Measurements from ENCODE around the gene SERPINA1. TPM values are rescaled to one million over a fixed set of nuclear protein-coding genes. Genes with fewer than 3 reads are reported as not detected.

Gene SERPINA1
- polyA plus RNA-seq, 2 of the 4 experiments (the other 2 are of a cell fraction) = 0.34 to 2.2 TPM

- TF ChIP-seq CTCF (IDR thresholded peaks at IDR 0.05) (no peak), NFE2L2 (conservative IDR thresholded peaks at IDR 0.05; ENCODE audit: low read length) (no peak), HOXA7 (CRISPR knock-in tag; IDR thresholded peaks at IDR 0.05) (no peak), HOXB5 (CRISPR knock-in tag; IDR thresholded peaks at IDR 0.05) (no peak), ZC3H11A (IDR thresholded peaks at IDR 0.05) (no peak), FOSB (CRISPR knock-in tag; IDR thresholded peaks at IDR 0.05) (no peak), CEBPB (IDR thresholded peaks at IDR 0.05) (no peak), BHLHE40 (IDR thresholded peaks at IDR 0.05; ENCODE audit: low read depth, low read length) (no peak), HDAC2 (IDR thresholded peaks at IDR 0.05) (no peak), RFX5 (IDR thresholded peaks at IDR 0.05) (no peak), BCL3 (IDR thresholded peaks at IDR 0.05) (no peak), ZSCAN20 (CRISPR knock-in tag; IDR thresholded peaks at IDR 0.05) (no peak), RNF2 (IDR thresholded peaks at IDR 0.05; ENCODE audit: borderline replicate concordance, low read depth) (no peak), ZFP36 (IDR thresholded peaks at IDR 0.05; ENCODE audit: borderline replicate concordance, partially characterized antibody) (no peak), POLR2AphosphoS2 (conservative IDR thresholded peaks at IDR 0.05; ENCODE audit: low read length) (no peak), SREBF2 (IDR thresholded peaks at IDR 0.05) (no peak), GATA3 (IDR thresholded peaks at IDR 0.05; ENCODE audit: borderline replicate concordance) (no peak)
- FAIRE-seq (no peak), ATAC-seq (no peak; a peak in 2 of 6 replicates), DNase-seq (ENCODE audit: low read depth in 1 of 2, low spot score in 1 of 2) (no peak)
- 76% methylated on average over 10 of the region's 12 CpGs for WGBS (ENCODE audit: missing lambda C conversion rate)
- POLR2A ChIA-PET = no interaction called here
- no peak overlapping the region for H3K4me2 ChIP-seq
- no peaks in the 10 kb centered on the region for H3K4me1 ChIP-seq
- CTCF ChIA-PET = no interaction called here
- H3K9me3 ChIP-seq = no peaks in the 10 kb centered on the region
- H3K27ac ChIP-seq = no peak overlapping the region
- no peak overlapping the region for H3K4me3 ChIP-seq
These were observed 25.2 kb downstream of the SERPINA1 start for GRCh38 chr14:94363151-94363624.

GRCh38 chr14:94362614-94363133 lies 25.7 kb downstream of the SERPINA1 start:
- DNase-seq (ENCODE audit: low read depth in 1 of 2, low spot score in 1 of 2) (no peak), ATAC-seq (no peak), FAIRE-seq (no peak)
- Histone ChIP-seq H3K27ac (no peak overlapping the region), H3K4me2 (no peak overlapping the region), H3K9me3 (no peaks in the 10 kb centered on the region), H3K4me1 (no peaks in the 10 kb centered on the region), H3K4me3 (no peak overlapping the region)
- POLR2A ChIA-PET = no interaction called here
- WGBS (ENCODE audit: missing lambda C conversion rate) = 52% methylated on average over 6 of the region's 8 CpGs
- CTCF ChIA-PET = no interaction called here
- TF ChIP-seq ATOH8 (CRISPR knock-in tag; IDR thresholded peaks at IDR 0.05; ENCODE audit: low read depth) = no peak
- no peak for TF ChIP-seq EP300 (IDR thresholded peaks at IDR 0.05)
- no peak for TF ChIP-seq RARB (CRISPR knock-in tag; IDR thresholded peaks at IDR 0.05)
- no peak for TF ChIP-seq ELK1 (IDR thresholded peaks at IDR 0.05; ENCODE audit: low read depth, low read length)
- no peak for TF ChIP-seq REST (IDR thresholded peaks at IDR 0.05)
- TF ChIP-seq JUN (IDR thresholded peaks at IDR 0.05) = no peak
- TF ChIP-seq BCL3 (IDR thresholded peaks at IDR 0.05) = no peak
- no peak for TF ChIP-seq HOXA7 (CRISPR knock-in tag; IDR thresholded peaks at IDR 0.05)
- TF ChIP-seq ZC3H11A (IDR thresholded peaks at IDR 0.05) = no peak
- no peak for TF ChIP-seq SREBF2 (IDR thresholded peaks at IDR 0.05)
- no peak for TF ChIP-seq MAX (IDR thresholded peaks at IDR 0.05)
- TF ChIP-seq HOXB5 (CRISPR knock-in tag; IDR thresholded peaks at IDR 0.05) = no peak
- no peak for TF ChIP-seq EHF (CRISPR knock-in tag; IDR thresholded peaks at IDR 0.05)
- TF ChIP-seq RAD21 (conservative IDR thresholded peaks at IDR 0.05 in 1 of 2, IDR thresholded peaks at IDR 0.05 in 1 of 2) = no peak
- TF ChIP-seq TFCP2L1 (CRISPR knock-in tag; IDR thresholded peaks at IDR 0.05) = no peak

Measured in A549 (cell line).